Left renal cortex interstitium (tissue), 4 donors: Measurements from ENCODE around the gene ZNF823. TPM values are rescaled to one million over a fixed set of nuclear protein-coding genes. Genes with fewer than 3 reads are reported as not detected.

Experiments
- DNase-seq, 4 donors: peaks; one replicate each; pipeline ENCODE4 v3.0.0-alpha.2; 2013; ENCODE audit warnings: low read depth in 4 of 4, low spot score in 2 of 4, missing footprints in 1 of 4
- polyA plus RNA-seq, 4 donors: library from polyadenylated mRNA; unstranded; fragments of 120-200 nt; gene quantifications; one replicate each; pipeline ENCODE4 v1.2.1, GENCODE V29; 2013; ENCODE audit not compliant: insufficient read length in 4 of 4

Gene ZNF823
- polyA plus RNA-seq, 4 donors = 9.1 to 13.9 (median 10.4) TPM

- no peak for DNase-seq
Measured at GRCh38 chr19:11745869-11746268, 7.1 kb upstream of the ZNF823 start.

GRCh38 chr19:11737964-11738745, 591 bp downstream of the ZNF823 start:
- DNase-seq = peak in 3 of 4 donors; percentile 18 to 39 (median 24)

GRCh38 chr19:11736696-11737095, 2.0 kb downstream of the ZNF823 start:
- no peak for DNase-seq

GRCh38 chr19:11735375-11735774, 3.4 kb downstream of the ZNF823 start:
- no peak for DNase-seq

- DNase-seq = no peak
Measured at GRCh38 chr19:11729586-11729985, 9.2 kb downstream of the ZNF823 start.

GRCh38 chr19:11722414-11722813, 16.3 kb downstream of the ZNF823 start:
- no peak for DNase-seq

GRCh38 chr19:11721681-11722080, 17.1 kb downstream of the ZNF823 start:
- no peak for DNase-seq

GRCh38 chr19:11710313-11710712, 28.4 kb downstream of the ZNF823 start:
- no peak for DNase-seq

GRCh38 chr19:11708457-11708856, 30.3 kb downstream of the ZNF823 start:
- DNase-seq = no peak

GRCh38 chr19:11705474-11705873, 33.3 kb downstream of the ZNF823 start:
- no peak for DNase-seq

GRCh38 chr19:11704626-11705025, 34.1 kb downstream of the ZNF823 start:
- no peak for DNase-seq

- no peak for DNase-seq
Measured at GRCh38 chr19:11699931-11700794, 38.6 kb downstream of the ZNF823 start.

GRCh38 chr19:11698231-11698630, 40.5 kb downstream of the ZNF823 start:
- DNase-seq = no peak

GRCh38 chr19:11697284-11697855, 41.4 kb downstream of the ZNF823 start:
- DNase-seq = no peak

- DNase-seq = peak; percentile 85 to 95 (median 93)
Measured at GRCh38 chr19:11694533-11695439, 44.0 kb downstream of the ZNF823 start.

- no peak for DNase-seq
Measured at GRCh38 chr19:11693505-11694499, 44.9 kb downstream of the ZNF823 start.

GRCh38 chr19:11692127-11692790, 46.5 kb downstream of the ZNF823 start:
- no peak for DNase-seq
